ENCODE measurements around the gene ADCYAP1R1.
A peak's percentile ranks its signal among the peaks of the same experiment; 100 is the strongest.
"Not testable (repeated sequence)": the region's sequence is repeated elsewhere in the genome, so short reads cannot be mapped to it uniquely, and the experiment has no call there.

Gene ADCYAP1R1

GRCh38 chr7:31133497-31133896, 81.4 kb downstream of the ADCYAP1R1 start:
- DNase-seq (ENCODE audit: low read depth) = peak; percentile 18
- no peak for TF ChIP-seq CTCF (IDR thresholded peaks at IDR 0.05; ENCODE audit: low read length, missing control alignments)
- H3K4me3 ChIP-seq (replicated peaks; ENCODE audit: low read depth, low read length) = no peak overlapping the region

GRCh38 chr7:31134246-31135188, 82.4 kb downstream of the ADCYAP1R1 start:
- TF ChIP-seq CTCF (IDR thresholded peaks at IDR 0.05; ENCODE audit: low read length, missing control alignments) = peak; percentile 66
- no peak overlapping the region for H3K4me3 ChIP-seq (replicated peaks; ENCODE audit: low read depth, low read length)
- DNase-seq (ENCODE audit: low read depth) = peak; percentile 81

GRCh38 chr7:31137234-31137633, 85.1 kb downstream of the ADCYAP1R1 start:
- no peak for DNase-seq (ENCODE audit: low read depth)
- no peak overlapping the region for H3K4me3 ChIP-seq (replicated peaks; ENCODE audit: low read depth, low read length)
- no peak for TF ChIP-seq CTCF (IDR thresholded peaks at IDR 0.05; ENCODE audit: low read length, missing control alignments)

GRCh38 chr7:31145339-31145738, 93.2 kb downstream of the ADCYAP1R1 start:
- H3K4me3 ChIP-seq (replicated peaks; ENCODE audit: low read depth, low read length) = no peak overlapping the region
- no peak for DNase-seq (ENCODE audit: low read depth)
- TF ChIP-seq CTCF (IDR thresholded peaks at IDR 0.05; ENCODE audit: low read length, missing control alignments) = no peak

- no peak overlapping the region for H3K4me3 ChIP-seq (replicated peaks; ENCODE audit: low read depth, low read length)
- DNase-seq (ENCODE audit: low read depth) = no peak
- no peak for TF ChIP-seq CTCF (IDR thresholded peaks at IDR 0.05; ENCODE audit: low read length, missing control alignments)
Observed at GRCh38 chr7:31146030-31146429, 93.9 kb downstream of the ADCYAP1R1 start.

GRCh38 chr7:31146538-31146937, 94.4 kb downstream of the ADCYAP1R1 start:
- H3K4me3 ChIP-seq (replicated peaks; ENCODE audit: low read depth, low read length) = no peak overlapping the region
- no peak for TF ChIP-seq CTCF (IDR thresholded peaks at IDR 0.05; ENCODE audit: low read length, missing control alignments)
- no peak for DNase-seq (ENCODE audit: low read depth)

GRCh38 chr7:31151849-31152248, 99.7 kb downstream of the ADCYAP1R1 start:
- H3K4me3 ChIP-seq (replicated peaks; ENCODE audit: low read depth, low read length) = no peak overlapping the region
- no peak for DNase-seq (ENCODE audit: low read depth)
- TF ChIP-seq CTCF (IDR thresholded peaks at IDR 0.05; ENCODE audit: low read length, missing control alignments) = no peak

- not testable (repeated sequence) for H3K4me3 ChIP-seq (replicated peaks; ENCODE audit: low read depth, low read length); DNase-seq (ENCODE audit: low read depth)
Observed at GRCh38 chr7:31153318-31153717, 101.2 kb downstream of the ADCYAP1R1 start.
